HG02759 (cell line): ENCODE results near the gene VIPR2.
"Not testable (repeated sequence)": the region's sequence is repeated elsewhere in the genome, so short reads cannot be mapped to it uniquely, and the experiment has no call there.

Experiments
- ATAC-seq: cut with Tn5 transposase; IDR thresholded peaks from one replicate; pipeline ENCODE4 v1.9.1; 2021; ENCODE audit warnings: mild to moderate bottlenecking, moderate library complexity; ENCODE audit not compliant: unreplicated experiment

VIPR2 gene

DNA sequence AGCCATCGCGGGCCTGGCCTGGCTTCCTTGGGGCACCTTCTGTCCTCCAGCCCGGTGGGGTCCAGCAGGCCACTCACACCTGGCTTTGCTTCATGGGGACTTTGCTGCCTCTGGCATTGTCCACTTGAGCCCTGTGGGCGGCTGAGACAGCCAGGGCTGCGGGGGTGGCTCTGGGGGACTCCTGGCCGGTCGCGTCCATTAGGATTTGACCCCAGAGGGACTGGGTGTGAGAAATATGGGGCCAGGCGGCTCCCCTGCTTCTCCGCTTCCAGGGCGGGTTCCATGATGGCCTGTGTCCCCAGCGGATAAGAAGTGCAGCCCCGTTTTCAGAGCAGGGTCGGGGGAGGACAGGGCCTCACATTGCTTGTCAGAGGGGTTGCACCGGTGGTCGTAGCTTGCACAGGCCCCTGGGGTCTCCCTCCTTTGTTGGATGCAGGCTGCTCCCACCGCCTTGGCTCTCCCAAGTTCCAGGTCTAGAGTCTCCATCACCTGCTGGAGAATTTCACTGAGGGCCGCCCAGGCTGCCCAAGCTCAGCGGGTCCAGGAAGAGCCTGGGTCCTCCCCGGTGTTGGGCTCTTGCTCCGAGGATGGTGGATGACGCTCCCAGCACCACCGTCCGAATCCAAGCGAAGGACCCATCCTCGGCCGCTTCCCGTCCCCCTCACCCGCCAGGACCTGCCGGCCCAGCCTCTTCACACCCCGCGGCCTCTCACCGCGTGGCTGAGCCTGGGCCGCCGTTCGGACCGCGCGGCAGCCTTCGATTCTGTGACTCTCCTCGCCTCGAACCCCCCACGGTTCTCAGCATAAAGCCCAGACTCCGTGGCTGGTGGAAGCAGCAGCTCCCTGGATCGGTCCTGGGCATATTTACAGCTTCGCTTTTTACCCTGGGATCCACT, 148.2 kb downstream of the VIPR2 start:
- ATAC-seq = no peak

DNA sequence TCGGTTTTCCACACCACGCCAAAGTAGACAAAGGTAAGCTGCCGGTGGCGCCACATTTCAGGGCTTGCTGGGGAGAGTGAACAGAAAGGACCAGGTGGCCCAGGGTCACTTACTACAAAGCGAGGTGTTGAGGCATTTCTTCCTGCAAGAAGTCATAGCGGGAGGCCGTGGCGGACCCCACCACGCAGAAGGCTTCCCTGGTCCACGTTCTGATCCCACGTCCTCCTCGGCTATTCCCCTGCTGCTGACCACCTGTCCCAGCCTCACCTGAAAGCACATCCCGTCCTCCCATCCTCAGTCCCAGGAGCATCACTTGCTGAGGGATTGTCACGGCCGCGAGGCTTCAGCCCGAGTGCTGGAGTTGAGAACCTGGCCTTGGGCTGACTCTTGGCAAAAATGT, 149.2 kb downstream of the VIPR2 start:
- ATAC-seq = no peak

DNA sequence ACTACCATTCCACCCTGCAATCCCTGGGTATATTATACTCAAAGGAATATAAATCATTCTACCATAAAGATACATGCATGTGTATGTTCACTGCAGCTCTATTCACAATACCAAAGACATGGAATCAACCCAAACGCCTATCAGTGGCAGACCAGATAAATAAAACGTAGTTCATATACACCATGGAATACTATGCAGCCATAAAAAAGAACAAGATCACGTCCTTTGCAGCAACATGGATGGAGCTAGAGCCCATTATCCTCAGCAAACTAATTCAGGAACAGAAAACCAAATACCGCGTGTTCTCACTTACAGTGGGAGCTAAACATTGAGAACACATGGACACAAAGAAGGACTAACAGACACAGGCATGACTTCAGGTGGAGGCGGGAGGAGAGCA, 150.0 kb downstream of the VIPR2 start:
- ATAC-seq = no peak

DNA sequence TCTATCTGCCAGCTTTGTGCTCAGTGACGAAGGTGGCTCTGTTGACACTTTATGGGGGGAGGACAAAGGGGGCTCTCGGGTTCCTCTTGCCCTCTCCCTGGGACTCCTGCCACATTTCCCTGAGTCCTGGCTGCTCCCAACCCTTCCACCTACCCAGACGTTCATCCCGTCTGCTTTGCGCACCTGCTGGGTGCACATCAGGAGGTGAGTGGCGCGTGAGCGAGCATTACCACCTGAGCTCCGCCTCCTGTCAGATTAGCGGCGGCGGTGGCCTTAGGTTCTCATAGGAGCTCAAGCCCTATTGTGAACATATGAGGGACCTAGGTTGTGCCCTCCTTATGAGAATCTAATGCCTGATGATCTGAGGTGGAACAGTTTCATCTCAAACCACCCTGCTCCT, 151.1 kb downstream of the VIPR2 start:
- no peak for ATAC-seq

DNA sequence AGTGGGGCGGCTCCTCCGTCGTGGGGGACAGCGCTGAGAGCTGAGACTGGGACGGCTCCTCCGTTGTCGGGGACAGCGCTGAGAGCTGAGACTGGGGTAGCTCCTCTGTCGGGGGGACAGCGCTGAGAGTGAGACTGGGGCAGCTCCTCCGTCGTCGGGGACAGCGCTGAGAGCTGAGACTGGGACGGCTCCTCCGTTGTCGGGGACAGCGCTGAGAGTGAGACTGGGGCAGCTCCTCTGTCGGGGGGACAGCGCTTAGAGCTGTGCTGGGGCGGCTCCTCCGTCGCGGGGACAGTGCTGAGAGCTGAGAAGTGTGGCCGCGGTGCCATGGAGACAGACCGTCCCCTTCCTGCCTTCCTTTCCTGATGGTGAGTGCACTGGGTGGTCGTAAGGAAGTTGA, 151.9 kb downstream of the VIPR2 start:
- ATAC-seq = no peak

DNA sequence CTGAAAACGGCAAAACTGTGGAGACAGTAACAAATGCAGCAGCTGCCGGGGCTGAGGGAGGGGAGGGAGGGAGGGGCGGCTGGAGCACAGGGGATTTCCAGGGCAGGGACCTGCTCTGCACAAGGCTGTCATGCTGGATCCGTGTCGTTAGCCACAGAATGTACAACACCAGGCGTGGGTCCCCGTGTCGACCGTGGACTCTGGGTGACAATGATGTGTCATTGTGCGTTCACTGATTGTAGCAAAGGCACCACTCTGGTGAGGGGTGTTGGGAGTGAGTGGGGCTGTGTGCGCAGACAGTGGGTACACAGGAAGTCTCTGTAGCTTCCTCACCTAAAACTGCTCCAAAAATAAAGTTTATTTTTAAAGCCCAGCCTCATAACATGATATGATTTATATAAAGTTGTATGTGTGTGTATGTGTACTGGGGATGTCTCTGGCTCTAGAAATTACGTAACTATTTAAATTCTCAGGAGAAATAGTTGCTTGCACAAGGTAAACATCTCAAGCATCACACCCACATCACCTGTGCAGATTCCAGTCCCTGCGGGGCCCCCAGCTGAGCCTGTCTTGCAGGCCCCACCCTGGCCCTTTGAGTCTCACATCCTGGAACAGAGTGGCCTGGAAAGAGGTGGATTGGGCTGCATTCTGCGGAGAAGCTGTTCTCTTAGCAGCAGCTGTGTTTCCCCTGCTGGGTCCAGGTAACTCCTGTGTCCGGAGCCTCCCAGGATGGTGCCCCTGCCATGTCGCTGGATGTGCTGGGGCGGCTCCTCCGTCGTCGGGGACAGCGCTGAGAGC, 152.6 kb downstream of the VIPR2 start:
- no peak for ATAC-seq

DNA sequence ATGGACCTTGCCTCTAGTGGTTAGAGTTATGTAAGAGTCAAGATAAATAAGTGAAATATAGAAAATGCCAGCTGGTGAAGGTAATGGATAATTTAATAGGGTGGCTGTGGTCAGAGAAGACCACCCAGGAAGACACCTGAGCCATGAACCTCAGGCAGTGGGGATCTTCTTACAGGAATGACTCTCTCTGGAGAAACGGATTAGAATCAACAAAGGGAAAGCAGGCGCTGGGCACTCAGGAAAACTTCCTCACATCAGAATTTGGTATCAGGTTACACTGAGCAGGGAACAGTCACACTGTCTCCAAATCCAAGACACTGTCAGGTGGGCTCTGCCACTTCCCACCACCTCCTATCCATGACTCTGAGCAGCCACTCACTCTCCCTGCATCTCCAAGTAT, 155.7 kb downstream of the VIPR2 start:
- no peak for ATAC-seq

DNA sequence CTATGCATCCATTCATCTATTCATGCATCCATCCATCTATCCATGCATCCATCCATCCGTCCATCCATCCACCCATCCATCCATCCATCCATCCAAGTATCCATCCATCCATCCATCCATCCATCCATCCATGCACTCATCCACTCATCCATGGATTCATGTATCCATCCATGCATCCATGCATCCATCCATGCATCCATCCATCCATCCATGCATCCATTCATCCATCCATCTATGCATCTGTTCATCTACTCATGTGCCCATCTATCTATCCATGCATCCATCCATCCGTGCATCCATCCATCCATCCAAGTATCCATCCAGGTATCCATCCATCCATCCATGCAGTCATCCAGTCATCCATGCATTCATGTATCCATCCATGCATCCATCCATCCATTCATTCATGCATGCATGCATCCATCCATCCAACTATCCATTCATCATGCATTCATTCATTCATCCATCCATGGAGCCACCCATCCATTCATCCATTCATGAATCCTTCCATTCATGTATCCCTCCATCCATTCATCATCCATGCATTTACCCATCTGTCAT, 156.3 kb downstream of the VIPR2 start:
- no peak for ATAC-seq

DNA sequence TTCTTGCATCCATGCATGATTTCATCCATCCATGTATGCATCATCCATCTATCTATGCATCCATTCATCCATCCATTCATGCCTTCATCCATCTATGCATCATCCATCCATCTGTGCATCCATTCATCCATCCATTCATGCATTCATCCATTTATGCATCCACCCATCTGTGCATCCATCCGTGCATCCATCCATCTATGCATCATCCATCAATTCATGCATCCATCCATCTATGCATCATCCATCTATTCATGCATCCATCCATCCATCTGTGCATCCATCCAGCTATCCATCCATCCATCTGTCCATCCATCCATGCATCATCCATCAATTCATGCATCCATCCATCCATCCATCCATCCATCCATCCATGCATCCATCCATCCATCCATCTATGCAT, 157.0 kb downstream of the VIPR2 start:
- no peak for ATAC-seq

DNA sequence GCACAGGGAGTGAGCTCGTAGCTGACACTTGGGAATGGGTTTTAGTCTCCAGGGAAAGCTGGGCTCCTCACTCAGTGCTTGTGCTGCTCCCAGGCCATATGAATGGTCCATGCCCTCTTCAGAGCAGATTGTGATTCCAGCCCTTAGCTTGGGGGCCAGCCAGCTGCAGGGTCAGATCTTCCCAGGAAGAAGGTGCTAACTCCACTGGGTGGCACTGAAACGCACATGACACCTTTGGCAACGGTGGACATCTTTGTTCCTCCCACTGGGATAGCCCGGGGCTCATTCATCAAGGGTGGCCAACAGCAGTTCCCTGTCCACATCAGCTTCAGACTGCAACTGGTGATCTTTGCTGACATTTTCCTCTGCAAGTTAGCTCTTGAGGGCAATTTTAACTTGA, 159.1 kb downstream of the VIPR2 start:
- no peak for ATAC-seq

DNA sequence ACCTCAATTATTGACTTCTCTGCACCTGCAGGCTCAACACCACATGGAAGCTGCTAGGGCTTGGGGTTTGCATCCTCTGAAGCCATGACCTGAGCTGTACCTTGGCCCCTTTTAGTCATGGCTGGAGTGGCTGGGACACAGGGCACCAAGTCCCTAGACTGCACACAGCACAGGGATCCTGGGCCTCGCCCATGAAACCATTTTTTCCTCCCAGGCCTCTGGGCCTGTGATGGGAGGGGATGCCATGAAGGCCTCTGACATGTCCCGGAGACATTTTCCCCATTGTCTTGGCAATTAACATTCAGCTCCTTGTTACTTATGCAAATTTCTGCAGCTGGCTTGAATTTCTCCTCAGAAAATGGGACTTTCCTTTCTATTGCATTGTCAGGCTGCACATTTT, 160.7 kb downstream of the VIPR2 start:
- ATAC-seq = not testable (repeated sequence)

DNA sequence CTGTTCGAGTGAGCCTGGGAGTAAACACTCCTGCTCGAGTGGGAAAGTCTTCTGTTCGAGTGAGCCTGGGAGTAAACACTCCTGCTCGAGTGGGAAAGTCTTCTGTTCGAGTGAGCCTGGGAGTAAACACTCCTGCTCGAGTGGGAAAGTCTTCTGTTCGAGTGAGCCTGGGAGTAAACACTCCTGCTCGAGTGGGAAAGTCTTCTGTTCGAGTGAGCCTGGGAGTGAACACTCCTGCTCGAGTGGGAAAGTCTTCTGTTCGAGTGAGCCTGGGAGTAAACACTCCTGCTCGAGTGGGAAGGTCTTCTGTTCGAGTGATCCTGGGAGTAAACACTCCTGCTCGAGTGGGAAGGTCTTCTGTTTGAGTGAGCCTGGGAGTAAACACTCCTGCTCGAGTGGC, 162.6 kb downstream of the VIPR2 start:
- ATAC-seq = not testable (repeated sequence)

DNA sequence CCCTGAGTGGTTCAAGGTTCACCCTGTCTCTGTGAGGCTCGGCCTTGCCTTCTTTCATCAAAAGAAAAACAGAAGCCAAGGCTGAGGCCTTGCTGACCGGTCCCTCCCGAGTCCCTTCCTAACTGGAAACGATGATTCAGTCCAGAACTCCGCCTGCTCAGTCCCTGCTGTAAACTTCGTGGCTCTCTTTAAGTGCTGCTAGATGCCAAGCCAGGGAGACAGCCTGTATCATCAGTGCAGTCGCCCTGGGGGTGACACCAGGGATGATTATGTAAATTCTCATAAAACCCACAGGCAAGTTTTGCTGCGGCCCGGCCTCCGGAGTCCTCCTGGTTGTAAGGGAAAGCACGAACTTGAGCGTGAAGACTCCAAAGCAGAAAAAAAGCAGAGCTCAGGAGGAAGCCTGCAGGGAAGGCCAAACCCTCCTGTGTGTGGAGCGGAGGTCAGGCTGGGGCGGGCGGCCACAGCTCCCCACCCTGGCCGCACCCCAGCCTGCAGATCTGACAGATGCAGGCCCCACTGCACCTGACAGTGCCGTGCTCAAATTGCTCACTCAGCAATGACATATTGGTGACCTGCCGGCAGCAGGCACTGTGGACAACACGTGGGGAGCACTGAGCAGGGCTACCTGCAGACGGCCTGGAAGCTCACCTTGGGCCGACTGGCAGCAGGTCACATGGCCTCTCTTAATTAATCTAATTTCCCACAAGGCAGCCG, 164.9 kb downstream of the VIPR2 start:
- no peak for ATAC-seq

DNA sequence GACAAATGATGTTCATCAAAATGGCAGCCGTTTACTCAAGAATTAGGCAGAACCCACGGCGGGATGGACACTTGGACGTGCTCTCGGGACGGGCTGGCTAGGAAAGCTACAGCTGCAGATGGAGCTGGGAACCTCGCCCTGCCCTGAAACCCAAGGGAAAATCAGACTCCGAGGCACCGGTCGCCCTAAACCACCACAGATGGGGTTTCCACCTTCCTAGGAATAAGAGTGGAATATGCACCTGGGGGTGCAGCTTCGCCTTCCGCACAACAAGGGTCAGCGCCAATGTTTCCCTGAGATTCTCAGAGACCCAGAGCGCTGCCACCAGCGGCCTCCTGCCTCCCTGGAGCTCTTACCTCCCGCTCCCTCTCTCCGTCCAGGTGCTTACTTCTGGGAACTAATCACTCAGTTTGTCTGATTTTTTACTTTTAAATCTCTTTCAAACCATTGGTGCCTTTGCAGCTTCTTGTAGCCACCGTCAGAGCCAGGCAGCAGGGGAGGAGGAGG, 165.6 kb downstream of the VIPR2 start:
- no peak for ATAC-seq
